Ascending aorta (tissue), 2 donors: ENCODE measurements around the gene DACH1. TPM values are rescaled to one million over a fixed set of nuclear protein-coding genes. Genes with fewer than 3 reads are reported as not detected.

Experiments used
- DNase-seq, 2 donors: peaks; one replicate each; pipeline ENCODE4 v3.0.0-alpha.2; 2019; ENCODE audit warnings: low spot score in 2 of 2
- H3K27ac ChIP-seq, 2 donors: fragments of 200-600 bp; sonication (generic); one replicate each; pipeline ENCODE4 v1.5.1; 2016 to 2017; ENCODE audit warnings: mild to moderate bottlenecking in 1 of 2
- H3K27me3 ChIP-seq: fragments of 200-600 bp; sonication (generic); one replicate; pipeline ENCODE4 v1.5.1; 2017
- H3K36me3 ChIP-seq, 2 donors: fragments of 200-600 bp; sonication (generic); one replicate each; pipeline ENCODE4 v1.5.1; 2016
- H3K4me1 ChIP-seq, 2 donors: fragments of 200-600 bp; sonication (generic); one replicate each; pipeline ENCODE4 v1.5.1; 2016 to 2017; ENCODE audit warnings: mild to moderate bottlenecking in 1 of 2
- H3K4me3 ChIP-seq, 2 donors: fragments of 200-600 bp; sonication (generic); one replicate each; pipeline ENCODE4 v1.5.1; 2016 to 2017; ENCODE audit warnings: mild to moderate bottlenecking in 1 of 2
- H3K9me3 ChIP-seq, 2 donors: fragments of 200-600 bp; sonication (generic); one replicate each; pipeline ENCODE4 v1.5.1; 2016
- intact Hi-C: fragments of 100-400 bp; cut with DNase I; formaldehyde crosslinking; loops from one replicate; pipeline ENCODE4 v1.15.1; 2023
- total RNA-seq: library from RNA; depleted of rRNA; stranded (reverse); fragments of >200 nt; gene quantifications from one replicate; pipeline ENCODE4 v1.1.0, GENCODE V29; 2016
- TF ChIP-seq, protein P1 (sequence below), 3 experiments: fragments of 200-600 bp in 2 of 3; fragments of 450-650 bp in 1 of 3; sonication (generic) in 2 of 3; IDR thresholded peaks; one replicate each; pipeline ENCODE4 v1.5.1; 2016 to 2019; ENCODE audit warnings: antibody characterized with exemption in 3 of 3, mild to moderate bottlenecking in 1 of 3, moderate library complexity in 1 of 3

The DACH1 gene
- total RNA-seq, 1 donor from 2014 or later = not detected

DNA sequence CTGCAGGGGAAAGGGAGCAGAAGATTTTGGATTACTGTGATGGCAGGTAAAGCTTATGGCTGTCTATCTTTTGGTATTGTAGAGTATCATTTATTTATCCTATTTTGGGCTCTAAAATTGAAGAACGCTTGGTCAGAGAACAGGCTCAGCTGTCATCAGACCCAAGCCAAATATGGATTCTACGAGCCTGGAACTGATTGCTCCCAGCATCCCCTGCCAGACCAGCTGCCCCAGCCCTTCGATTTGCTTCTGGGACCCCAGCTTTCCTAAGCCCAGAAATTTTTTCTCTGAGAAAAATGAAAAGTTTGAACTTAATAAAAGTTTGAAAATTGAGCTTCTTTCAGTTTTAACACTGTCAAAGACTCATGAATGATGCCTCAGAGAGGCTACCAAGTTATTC lies 472.8 kb downstream of the DACH1 start:
- intact Hi-C loops = no loop called here
- no peaks in the 10 kb centered on the region for H3K4me1 ChIP-seq
- no peak for DNase-seq
- TF ChIP-seq, protein P1, sequence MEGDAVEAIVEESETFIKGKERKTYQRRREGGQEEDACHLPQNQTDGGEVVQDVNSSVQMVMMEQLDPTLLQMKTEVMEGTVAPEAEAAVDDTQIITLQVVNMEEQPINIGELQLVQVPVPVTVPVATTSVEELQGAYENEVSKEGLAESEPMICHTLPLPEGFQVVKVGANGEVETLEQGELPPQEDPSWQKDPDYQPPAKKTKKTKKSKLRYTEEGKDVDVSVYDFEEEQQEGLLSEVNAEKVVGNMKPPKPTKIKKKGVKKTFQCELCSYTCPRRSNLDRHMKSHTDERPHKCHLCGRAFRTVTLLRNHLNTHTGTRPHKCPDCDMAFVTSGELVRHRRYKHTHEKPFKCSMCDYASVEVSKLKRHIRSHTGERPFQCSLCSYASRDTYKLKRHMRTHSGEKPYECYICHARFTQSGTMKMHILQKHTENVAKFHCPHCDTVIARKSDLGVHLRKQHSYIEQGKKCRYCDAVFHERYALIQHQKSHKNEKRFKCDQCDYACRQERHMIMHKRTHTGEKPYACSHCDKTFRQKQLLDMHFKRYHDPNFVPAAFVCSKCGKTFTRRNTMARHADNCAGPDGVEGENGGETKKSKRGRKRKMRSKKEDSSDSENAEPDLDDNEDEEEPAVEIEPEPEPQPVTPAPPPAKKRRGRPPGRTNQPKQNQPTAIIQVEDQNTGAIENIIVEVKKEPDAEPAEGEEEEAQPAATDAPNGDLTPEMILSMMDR (IDR thresholded peaks at IDR 0.05) = no peak
- no peaks in the 10 kb centered on the region for H3K27me3 ChIP-seq
- no peak overlapping the region for H3K4me3 ChIP-seq
- no peaks in the 10 kb centered on the region for H3K9me3 ChIP-seq
- H3K36me3 ChIP-seq = no peaks in the 10 kb centered on the region
- no peak overlapping the region for H3K27ac ChIP-seq
